Colonic mucosa (tissue), 4 donors: ENCODE measurements around the gene ZSWIM6. TPM values are rescaled to one million over a fixed set of nuclear protein-coding genes. Genes with fewer than 3 reads are reported as not detected.
A peak's percentile ranks its signal among the peaks of the same experiment; 100 is the strongest.

ENCODE experiments used
- DNase-seq: peaks from one replicate; pipeline ENCODE4 v3.0.0-alpha.2; 2020
- H3K27ac ChIP-seq: fragments of 200-600 bp; one replicate; pipeline ENCODE4 v1.8.0; 2021
- H3K27me3 ChIP-seq: fragments of 200-600 bp; one replicate; pipeline ENCODE4 v1.8.0; 2021
- H3K36me3 ChIP-seq: fragments of 200-600 bp; one replicate; pipeline ENCODE4 v1.8.0; 2021
- H3K4me1 ChIP-seq: fragments of 200-600 bp; one replicate; pipeline ENCODE4 v1.8.0; 2021; ENCODE audit warnings: mild to moderate bottlenecking
- H3K4me3 ChIP-seq: fragments of 200-600 bp; one replicate; pipeline ENCODE4 v1.8.0; 2021
- H3K9ac ChIP-seq, 2 donors: one replicate each; pipeline ENCODE4 v1.7.0; 2013; ENCODE audit warnings: control low read depth in 2 of 2, low read depth in 2 of 2, low read length in 2 of 2
- H3K9me3 ChIP-seq: fragments of 200-600 bp; one replicate; pipeline ENCODE4 v1.8.0; 2021
- intact Hi-C: fragments of 100-400 bp; cut with DNase I; formaldehyde crosslinking; loops from one replicate; pipeline ENCODE4 v1.14.1; 2022
- total RNA-seq, 2 donors: library from RNA; stranded (reverse); fragmentation: NEBNext Ultra II Directional in 1 of 2; extraction: Animal tissue kit (Norgen Biotek cat#: 25700) in 1 of 2; gene quantifications; one replicate each; pipeline ENCODE4 v1.2.1, GENCODE V29; 2021
- TF ChIP-seq, protein P1 (sequence below): fragments of 200-600 bp; IDR thresholded peaks from one replicate; pipeline ENCODE4 v1.8.0; 2022; ENCODE audit warnings: antibody characterized with exemption, mild to moderate bottlenecking
- donor health status: healthy.
- donor health status: DM: no; HTN: no; CAD: no.
- donor health status: DM: no; HTN: no; CAD: no.

The ZSWIM6 gene
- total RNA-seq, 2 donors from 2014 or later = 16.4 to 24.5 TPM

- H3K9ac ChIP-seq = no peak overlapping the region
- TF ChIP-seq, protein P1, sequence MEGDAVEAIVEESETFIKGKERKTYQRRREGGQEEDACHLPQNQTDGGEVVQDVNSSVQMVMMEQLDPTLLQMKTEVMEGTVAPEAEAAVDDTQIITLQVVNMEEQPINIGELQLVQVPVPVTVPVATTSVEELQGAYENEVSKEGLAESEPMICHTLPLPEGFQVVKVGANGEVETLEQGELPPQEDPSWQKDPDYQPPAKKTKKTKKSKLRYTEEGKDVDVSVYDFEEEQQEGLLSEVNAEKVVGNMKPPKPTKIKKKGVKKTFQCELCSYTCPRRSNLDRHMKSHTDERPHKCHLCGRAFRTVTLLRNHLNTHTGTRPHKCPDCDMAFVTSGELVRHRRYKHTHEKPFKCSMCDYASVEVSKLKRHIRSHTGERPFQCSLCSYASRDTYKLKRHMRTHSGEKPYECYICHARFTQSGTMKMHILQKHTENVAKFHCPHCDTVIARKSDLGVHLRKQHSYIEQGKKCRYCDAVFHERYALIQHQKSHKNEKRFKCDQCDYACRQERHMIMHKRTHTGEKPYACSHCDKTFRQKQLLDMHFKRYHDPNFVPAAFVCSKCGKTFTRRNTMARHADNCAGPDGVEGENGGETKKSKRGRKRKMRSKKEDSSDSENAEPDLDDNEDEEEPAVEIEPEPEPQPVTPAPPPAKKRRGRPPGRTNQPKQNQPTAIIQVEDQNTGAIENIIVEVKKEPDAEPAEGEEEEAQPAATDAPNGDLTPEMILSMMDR = no peak
- intact Hi-C loops = no loop called here
- no peaks in the 10 kb centered on the region for H3K27me3 ChIP-seq
- no peaks in the 10 kb centered on the region for H3K36me3 ChIP-seq
- no peaks in the 10 kb centered on the region for H3K9me3 ChIP-seq
- H3K4me3 ChIP-seq = no peak overlapping the region
- peak overlapping the region; percentile 88 for H3K27ac ChIP-seq
- H3K4me1 ChIP-seq = peaks cover 4% of the 10 kb centered on the region
- DNase-seq = no peak
Observed at GRCh38 chr5:61293873-61294272, 38.2 kb upstream of the ZSWIM6 start.

GRCh38 chr5:61295365-61295764 is 36.7 kb upstream of the ZSWIM6 start:
- DNase-seq = no peak
- Histone ChIP-seq H3K36me3 (no peaks in the 10 kb centered on the region), H3K9me3 (no peaks in the 10 kb centered on the region), H3K4me1 (peaks cover 4% of the 10 kb centered on the region), H3K9ac (no peak overlapping the region), H3K4me3 (no peak overlapping the region), H3K27me3 (no peaks in the 10 kb centered on the region), H3K27ac (no peak overlapping the region)
- TF ChIP-seq, protein P1 = no peak
- intact Hi-C loops = no loop called here

- no peak overlapping the region for H3K27ac ChIP-seq
- no peak overlapping the region for H3K9ac ChIP-seq
- H3K27me3 ChIP-seq = no peaks in the 10 kb centered on the region
- no peaks in the 10 kb centered on the region for H3K36me3 ChIP-seq
- no peaks in the 10 kb centered on the region for H3K9me3 ChIP-seq
- TF ChIP-seq, protein P1 = no peak
- DNase-seq = no peak
- no peaks in the 10 kb centered on the region for H3K4me1 ChIP-seq
- H3K4me3 ChIP-seq = no peak overlapping the region
- intact Hi-C loops = no loop called here
Observed at GRCh38 chr5:61298066-61298465, 34.0 kb upstream of the ZSWIM6 start.

DNA sequence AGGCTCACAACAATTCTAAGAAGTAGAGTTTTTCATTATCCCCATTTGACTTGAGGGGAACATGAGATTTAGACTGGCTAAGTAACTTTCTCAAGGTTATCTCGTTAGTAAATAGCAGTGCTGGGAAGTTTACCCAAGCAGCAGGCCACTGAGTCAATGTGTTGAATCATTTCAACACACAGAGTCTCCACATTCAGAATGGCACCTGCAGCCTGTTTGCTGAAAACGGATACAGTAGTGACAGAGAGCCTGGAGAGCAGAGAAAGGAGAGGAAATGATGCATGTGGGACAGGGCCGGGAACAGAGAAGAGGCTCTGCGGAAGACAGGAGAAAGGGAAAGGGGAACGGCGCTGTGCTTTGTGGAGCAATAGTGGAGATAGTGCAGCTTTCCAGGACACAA is 33.5 kb upstream of the ZSWIM6 start:
- H3K4me3 ChIP-seq = no peak overlapping the region
- no peaks in the 10 kb centered on the region for H3K4me1 ChIP-seq
- H3K27me3 ChIP-seq = no peaks in the 10 kb centered on the region
- intact Hi-C loops = no loop called here
- no peak overlapping the region for H3K27ac ChIP-seq
- no peak overlapping the region for H3K9ac ChIP-seq
- H3K36me3 ChIP-seq = no peaks in the 10 kb centered on the region
- H3K9me3 ChIP-seq = no peaks in the 10 kb centered on the region
- DNase-seq = no peak
- TF ChIP-seq, protein P1 = no peak

DNA sequence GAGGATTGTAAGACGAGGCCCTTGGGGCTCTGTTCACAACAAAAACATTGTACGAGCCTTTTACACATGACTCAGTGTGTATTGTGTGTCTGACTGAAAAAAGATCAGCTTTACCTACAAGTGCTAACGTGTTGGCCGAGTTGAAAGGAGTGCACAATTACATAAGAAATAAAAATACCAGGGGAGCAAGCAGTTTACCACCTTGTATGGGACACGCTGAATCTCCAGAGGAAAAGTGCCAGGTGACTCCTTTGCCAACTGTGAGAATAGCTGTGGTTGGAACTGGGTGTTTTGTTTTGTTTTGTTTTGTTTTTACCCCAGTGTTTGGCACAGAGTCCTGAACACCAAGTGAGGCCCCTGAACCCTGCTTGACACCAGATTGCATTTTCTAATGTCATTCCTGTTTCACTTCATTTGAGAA is 32.8 kb upstream of the ZSWIM6 start:
- Histone ChIP-seq H3K27me3 (no peaks in the 10 kb centered on the region), H3K4me3 (no peak overlapping the region), H3K9me3 (no peaks in the 10 kb centered on the region), H3K36me3 (no peaks in the 10 kb centered on the region), H3K4me1 (no peaks in the 10 kb centered on the region), H3K27ac (no peak overlapping the region), H3K9ac (no peak overlapping the region)
- DNase-seq = no peak
- TF ChIP-seq, protein P1 = no peak
- intact Hi-C loops = no loop called here
